Mesenchymal stem cell (in vitro differentiated cells and primary cell): ENCODE measurements around the gene MED12L.

Experiments
- DNase-seq: peaks from one replicate; pipeline ENCODE4 v3.0.0-alpha.2; 2013
- H2AFZ ChIP-seq: one replicate; pipeline ENCODE4 v1.6.1; 2013; ENCODE audit warnings: low read depth, mild to moderate bottlenecking, control low read depth, inconsistent platforms, low read length, moderate library complexity
- H2AK5ac ChIP-seq: 2 replicates; pipeline ENCODE4 v1.6.1; 2013; ENCODE audit warnings: low read length, moderate library complexity, mild to moderate bottlenecking, inconsistent platforms; ENCODE audit not compliant: severe bottlenecking
- H2BK120ac ChIP-seq: one replicate; pipeline ENCODE4 v1.6.1; 2013; ENCODE audit warnings: low read depth, mild to moderate bottlenecking, inconsistent platforms, low read length, moderate library complexity
- H2BK12ac ChIP-seq, 2 experiments: one replicate each; pipeline ENCODE4 v1.6.1; 2013; ENCODE audit warnings: inconsistent platforms in 2 of 2, low read length in 2 of 2, mild to moderate bottlenecking in 2 of 2, moderate library complexity in 2 of 2, control low read depth in 1 of 2
- H2BK15ac ChIP-seq: one replicate; pipeline ENCODE4 v1.6.1; 2013; ENCODE audit warnings: mild to moderate bottlenecking, low read depth, inconsistent platforms; ENCODE audit not compliant: poor library complexity, severe bottlenecking
- H2BK5ac ChIP-seq: 2 replicates; pipeline ENCODE4 v1.6.1; 2013; ENCODE audit warnings: low read depth, mild to moderate bottlenecking, low read length, control low read depth, inconsistent platforms; ENCODE audit not compliant: poor library complexity, severe bottlenecking
- H3K14ac ChIP-seq, 2 experiments: one replicate each; pipeline ENCODE4 v1.6.1; 2013; ENCODE audit warnings: inconsistent platforms in 2 of 2, low read length in 2 of 2, control low read depth in 1 of 2, mild to moderate bottlenecking in 1 of 2, moderate library complexity in 1 of 2
- H3K18ac ChIP-seq, 2 experiments: one replicate each; pipeline ENCODE4 v1.6.1; 2013; ENCODE audit warnings: inconsistent platforms in 2 of 2, low read length in 2 of 2, control low read depth in 1 of 2, low read depth in 1 of 2, mild to moderate bottlenecking in 1 of 2
- H3K23ac ChIP-seq, 2 experiments: one replicate each; pipeline ENCODE4 v1.6.1; 2013; ENCODE audit warnings: inconsistent platforms in 2 of 2, low read length in 2 of 2, mild to moderate bottlenecking in 2 of 2, moderate library complexity in 2 of 2, control low read depth in 1 of 2
- H3K27ac ChIP-seq: 2 replicates; pipeline ENCODE4 v1.5.1; 2013; ENCODE audit warnings: mild to moderate bottlenecking, moderate library complexity, low read length, control low read depth, inconsistent platforms; ENCODE audit not compliant: poor library complexity, severe bottlenecking
- H3K27me3 ChIP-seq, 2 experiments: 2 replicates each; pipeline versions ENCODE4 v1.6.1 to v1.7.0; 2013; ENCODE audit warnings: low read length in 2 of 2, mild to moderate bottlenecking in 2 of 2, moderate library complexity in 2 of 2, control low read depth in 1 of 2, inconsistent platforms in 1 of 2; ENCODE audit not compliant: control insufficient read depth in 1 of 2, insufficient read depth in 1 of 2
- H3K36me3 ChIP-seq, 2 experiments: 2 replicates each; pipeline versions ENCODE4 v1.6.1 to v1.7.0; 2013; ENCODE audit warnings: low read length in 2 of 2, control low read depth in 1 of 2, inconsistent platforms in 1 of 2, low read depth in 1 of 2, mild to moderate bottlenecking in 1 of 2; ENCODE audit not compliant: insufficient read depth in 2 of 2, control insufficient read depth in 1 of 2
- H3K4ac ChIP-seq, 2 experiments: one replicate each; pipeline ENCODE4 v1.6.1; 2013; ENCODE audit warnings: inconsistent platforms in 2 of 2, low read length in 2 of 2, mild to moderate bottlenecking in 2 of 2, moderate library complexity in 2 of 2, control low read depth in 1 of 2, low read depth in 1 of 2
- H3K4me1 ChIP-seq: 2 replicates; pipeline ENCODE4 v1.6.1; 2013; ENCODE audit warnings: low read depth, low read length, control low read depth; ENCODE audit not compliant: control insufficient read depth, insufficient read depth
- H3K4me2 ChIP-seq: 2 replicates; pipeline ENCODE4 v1.6.1; 2013; ENCODE audit warnings: low read length, mild to moderate bottlenecking, inconsistent platforms; ENCODE audit not compliant: poor library complexity, severe bottlenecking
- H3K4me3 ChIP-seq, 2 experiments: 2 replicates each; pipeline versions ENCODE4 v1.5.1 to v1.7.0; 2013; ENCODE audit warnings: low read length in 2 of 2, mild to moderate bottlenecking in 2 of 2, control low read depth in 1 of 2, low read depth in 1 of 2; ENCODE audit not compliant: insufficient read depth in 1 of 2
- H3K79me1 ChIP-seq: replicated peaks from 2 replicates; pipeline ENCODE4 v1.6.1; 2013; ENCODE audit warnings: mild to moderate bottlenecking, control low read depth, low read length, inconsistent platforms; ENCODE audit not compliant: poor library complexity, severe bottlenecking
- H3K9ac ChIP-seq: 2 replicates; pipeline ENCODE4 v1.7.0; 2013; ENCODE audit warnings: mild to moderate bottlenecking, low read length, moderate library complexity
- H3K9me3 ChIP-seq: 2 replicates; pipeline ENCODE4 v1.7.0; 2013; ENCODE audit warnings: mild to moderate bottlenecking, low read length; ENCODE audit not compliant: control insufficient read depth
- H4K8ac ChIP-seq: one replicate; pipeline ENCODE4 v1.6.1; 2013; ENCODE audit warnings: inconsistent platforms, mild to moderate bottlenecking, low read length, moderate library complexity
- H4K91ac ChIP-seq: one replicate; pipeline ENCODE4 v1.6.1; 2013; ENCODE audit warnings: mild to moderate bottlenecking, low read length, inconsistent platforms
- WGBS: methylation state at CpG from one replicate; pipeline ENCODE4 v1.1.7; 2013; ENCODE audit warnings: mixed read lengths; 5-methylcytosine and 5-hydroxymethylcytosine counted together

The MED12L gene

DNA sequence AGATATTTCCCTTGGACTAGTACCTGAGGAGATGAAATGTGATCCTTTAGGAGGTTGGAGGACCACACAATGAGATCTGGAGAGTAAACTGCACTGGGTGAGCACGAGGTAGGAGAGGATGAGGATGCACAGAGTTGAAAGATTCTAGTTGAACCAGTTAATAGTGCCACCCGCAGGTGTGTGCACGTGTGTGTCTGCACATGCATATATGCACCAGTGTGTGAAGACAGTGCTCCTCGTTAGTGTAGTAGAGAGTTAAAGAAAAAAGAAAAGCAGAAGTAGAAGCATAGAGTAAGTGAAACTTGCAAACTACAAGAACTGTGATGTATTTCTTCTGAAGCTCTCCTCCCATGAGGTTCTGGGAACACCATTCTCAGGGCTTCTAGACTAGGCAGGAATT, 8.4 kb downstream of the MED12L start:
- Histone ChIP-seq H3K36me3 (no peaks in the 10 kb centered on the region), H3K4me3 (no peak overlapping the region), H2BK15ac (no peak overlapping the region), H3K27ac (no peak overlapping the region), H2AK5ac (no peak overlapping the region), H4K91ac (no peak overlapping the region), H2BK120ac (no peak overlapping the region), H3K4me2 (no peak overlapping the region), H3K4ac (no peak overlapping the region), H2BK5ac (no peak overlapping the region), H4K8ac (no peak overlapping the region), H3K9me3 (no peaks in the 10 kb centered on the region), H3K27me3 (peaks cover 0 to 46% of the 10 kb centered on the region in 2 experiments), H3K4me1 (no peaks in the 10 kb centered on the region), H2BK12ac (no peak overlapping the region), H3K18ac (no peak overlapping the region), H2AFZ (no peak overlapping the region), H3K23ac (no peak overlapping the region), H3K79me1 (peaks cover 23% of the 10 kb centered on the region), H3K9ac (no peak overlapping the region), H3K14ac (no peak overlapping the region)
- WGBS = 74% methylated on average over 4 of the region's 4 CpGs
- no peak for DNase-seq

DNA sequence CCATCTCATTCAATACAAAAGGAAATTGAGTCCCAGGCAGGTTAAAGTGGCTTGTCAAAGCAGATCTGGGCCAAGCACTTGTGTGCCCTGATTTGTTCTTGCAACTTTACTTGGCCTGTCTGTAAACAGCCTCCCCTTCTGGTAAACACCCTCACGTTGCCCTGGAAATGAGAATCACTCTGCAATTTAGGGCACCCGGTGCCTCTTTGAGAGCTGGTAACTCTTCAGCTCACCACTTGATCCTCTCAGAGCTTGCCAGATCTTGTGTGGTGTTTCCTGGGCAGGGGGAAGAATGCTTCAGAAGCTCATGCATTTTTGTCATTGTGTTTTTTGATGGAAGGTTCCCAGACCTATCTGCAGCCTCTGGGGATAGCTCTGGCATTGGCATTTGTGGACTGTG, 11.3 kb downstream of the MED12L start:
- WGBS = 81% methylated on average over 2 of the region's 2 CpGs
- H3K36me3 ChIP-seq = no peaks in the 10 kb centered on the region

DNA sequence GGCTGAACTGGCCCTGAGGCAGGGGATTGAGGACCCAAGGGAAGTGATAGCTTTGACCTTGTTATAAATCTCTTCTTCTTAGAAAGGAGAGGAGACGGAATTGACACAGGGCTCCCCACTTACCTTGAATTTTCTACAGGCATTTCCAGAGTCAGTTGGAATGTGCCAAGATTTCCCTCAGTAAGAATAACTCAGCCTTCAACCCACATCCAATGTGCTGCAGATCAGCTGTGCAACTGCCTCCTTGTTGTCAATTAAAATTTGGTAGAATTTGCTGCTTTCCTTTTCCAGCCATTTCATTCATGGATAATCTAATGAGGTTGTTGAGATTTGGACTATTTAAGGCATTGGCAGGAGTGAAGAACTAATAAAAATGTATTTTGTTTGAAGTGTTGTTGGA, 14.6 kb downstream of the MED12L start:
- DNase-seq = no peak
- H3K23ac ChIP-seq = no peak overlapping the region
- H3K14ac ChIP-seq = no peak overlapping the region
- peaks cover 10% of the 10 kb centered on the region for H3K79me1 ChIP-seq
- no peak overlapping the region for H2BK15ac ChIP-seq
- no peak overlapping the region for H2AFZ ChIP-seq
- no peak overlapping the region for H2BK120ac ChIP-seq
- H3K27ac ChIP-seq = no peak overlapping the region
- H2AK5ac ChIP-seq = no peak overlapping the region
- no peaks in the 10 kb centered on the region for H3K9me3 ChIP-seq
- no peak overlapping the region for H2BK5ac ChIP-seq
- no peak overlapping the region for H4K91ac ChIP-seq
- H4K8ac ChIP-seq = no peak overlapping the region
- H2BK12ac ChIP-seq = no peak overlapping the region
- no peak overlapping the region for H3K4me3 ChIP-seq
- no peaks in the 10 kb centered on the region for H3K4me1 ChIP-seq
- H3K4me2 ChIP-seq = no peak overlapping the region
- no peak overlapping the region for H3K4ac ChIP-seq
- H3K9ac ChIP-seq = no peak overlapping the region
- no peaks in the 10 kb centered on the region for H3K36me3 ChIP-seq
- no peak overlapping the region for H3K18ac ChIP-seq
- WGBS = 100% methylated on average over 1 of the region's 1 CpG
- peaks cover 2 to 78% of the 10 kb centered on the region in 2 experiments for H3K27me3 ChIP-seq

More for the DNA sequence above, 11.3 kb downstream of the MED12L start:
- Histone ChIP-seq H3K23ac (no peak overlapping the region), H3K4ac (no peak overlapping the region), H2BK120ac (no peak overlapping the region), H3K18ac (no peak overlapping the region), H4K91ac (no peak overlapping the region), H3K9me3 (no peaks in the 10 kb centered on the region), H2BK12ac (no peak overlapping the region), H3K14ac (no peak overlapping the region), H4K8ac (no peak overlapping the region), H3K4me2 (no peak overlapping the region), H2BK5ac (no peak overlapping the region), H3K4me1 (no peaks in the 10 kb centered on the region), H2BK15ac (no peak overlapping the region), H2AK5ac (no peak overlapping the region), H3K4me3 (no peak overlapping the region), H3K27me3 (peaks cover 0 to 66% of the 10 kb centered on the region in 2 experiments), H2AFZ (no peak overlapping the region), H3K79me1 (peaks cover 15% of the 10 kb centered on the region), H3K9ac (no peak overlapping the region), H3K27ac (no peak overlapping the region)
- no peak for DNase-seq

DNA sequence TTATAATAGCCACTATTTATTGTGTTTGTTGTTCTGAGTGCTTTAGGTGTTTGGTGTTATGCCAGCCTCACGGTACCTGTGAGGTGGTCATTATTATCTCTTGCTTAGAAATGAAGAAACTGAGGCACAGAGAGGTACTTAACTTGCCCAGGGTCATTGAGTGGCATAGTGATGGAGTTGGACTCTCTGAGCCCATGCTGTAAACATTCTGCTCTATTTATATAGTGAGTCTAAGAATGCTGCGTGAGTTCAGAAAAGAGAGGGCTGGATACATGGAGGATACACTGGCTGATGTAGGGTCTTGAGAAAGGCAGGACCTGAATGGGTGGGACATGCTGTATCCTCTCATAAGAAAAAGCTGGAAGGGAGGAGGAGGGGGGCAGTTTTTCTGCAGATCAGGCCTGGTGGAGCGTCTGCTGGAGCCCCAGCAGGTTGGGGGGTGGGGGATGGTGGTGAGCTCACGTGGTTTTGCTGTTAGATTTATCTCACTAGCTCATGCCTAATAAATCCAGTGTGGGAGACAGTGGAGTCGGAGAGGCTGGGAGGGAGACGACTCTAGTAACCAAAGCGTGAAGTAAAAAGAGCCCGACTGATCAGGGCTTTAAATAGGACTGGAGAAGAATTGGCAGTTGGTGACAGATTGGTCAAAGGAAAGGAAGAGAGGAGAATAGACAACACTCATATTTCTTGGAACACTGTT, 16.0 kb downstream of the MED12L start:
- WGBS = 59% methylated on average over 8 of the region's 8 CpGs
- H3K27me3 ChIP-seq = peaks cover 7 to 80% of the 10 kb centered on the region in 2 experiments

More for the DNA sequence above, 16.0 kb downstream of the MED12L start:
- no peak overlapping the region for H3K4ac ChIP-seq
- H3K79me1 ChIP-seq = peaks cover 13% of the 10 kb centered on the region
- H3K18ac ChIP-seq = no peak overlapping the region
- no peak overlapping the region for H2BK12ac ChIP-seq
- peaks cover under 1% of the 10 kb centered on the region for H3K9me3 ChIP-seq
- H3K14ac ChIP-seq = no peak overlapping the region
- H3K27ac ChIP-seq = no peak overlapping the region
- no peak for DNase-seq
- no peak overlapping the region for H3K4me2 ChIP-seq
- H4K8ac ChIP-seq = no peak overlapping the region
- no peak overlapping the region for H2BK15ac ChIP-seq
- H2BK120ac ChIP-seq = no peak overlapping the region
- no peaks in the 10 kb centered on the region for H3K4me1 ChIP-seq
- H2BK5ac ChIP-seq = no peak overlapping the region
- no peak overlapping the region for H2AFZ ChIP-seq
- H3K36me3 ChIP-seq = no peaks in the 10 kb centered on the region
- H3K9ac ChIP-seq = no peak overlapping the region
- no peak overlapping the region for H3K4me3 ChIP-seq
- H2AK5ac ChIP-seq = no peak overlapping the region
- no peak overlapping the region for H4K91ac ChIP-seq
- no peak overlapping the region for H3K23ac ChIP-seq
